Suppressor macrophage treated with lipopolysaccharide for 1 hour (primary cell): ENCODE data around the gene KDM8.

Experiments
- DNase-seq, 3 donors: peaks; one replicate each; pipeline ENCODE4 v3.0.0-alpha.2; 2020 to 2022

The KDM8 gene

GRCh38 chr16:27218756-27219155 lies 15.4 kb downstream of the KDM8 start:
- no peak for DNase-seq

GRCh38 chr16:27219161-27219560 lies 15.8 kb downstream of the KDM8 start:
- no peak for DNase-seq

DNA sequence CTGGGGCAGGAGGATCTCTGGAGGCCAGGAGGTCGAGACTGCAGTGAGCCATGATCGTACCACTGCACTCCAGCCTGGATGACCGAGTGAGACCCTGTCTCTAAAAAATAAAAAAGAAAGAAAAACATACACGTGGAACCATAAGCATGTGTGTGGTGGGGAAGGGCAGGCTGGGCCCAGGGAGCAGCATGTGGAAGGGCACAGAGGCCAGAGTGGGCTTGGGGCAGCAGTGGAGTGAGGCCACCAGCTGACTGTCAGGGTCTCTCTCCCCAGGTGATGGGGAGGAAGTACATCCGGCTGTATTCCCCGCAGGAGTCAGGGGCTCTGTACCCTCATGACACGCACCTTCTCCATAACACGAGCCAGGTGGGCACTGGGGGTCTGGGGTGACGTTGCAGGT lies 16.8 kb downstream of the KDM8 start:
- no peak for DNase-seq

DNA sequence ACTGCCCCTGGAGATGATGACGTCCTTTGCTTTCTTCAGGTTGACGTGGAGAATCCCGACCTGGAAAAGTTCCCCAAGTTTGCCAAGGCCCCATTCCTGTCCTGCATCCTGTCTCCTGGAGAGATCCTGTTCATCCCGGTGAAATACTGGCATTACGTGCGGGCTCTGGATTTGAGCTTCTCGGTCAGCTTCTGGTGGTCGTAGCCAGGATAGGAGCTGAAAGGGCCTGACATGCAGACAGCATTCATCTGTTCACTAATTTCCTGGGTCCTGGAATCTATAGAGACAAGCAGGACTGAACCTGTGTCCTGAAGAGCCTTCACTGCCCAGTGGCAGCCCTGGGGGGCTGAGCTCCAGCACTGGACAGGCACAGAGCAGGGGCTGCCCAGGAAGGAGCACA lies 17.2 kb downstream of the KDM8 start:
- DNase-seq, result no peak

GRCh38 chr16:27220991-27221390 lies 17.7 kb downstream of the KDM8 start:
- no peak for DNase-seq

- DNase-seq, result no peak
These were observed 18.4 kb downstream of the KDM8 start for GRCh38 chr16:27221576-27222248.

- DNase-seq, result no peak
These were observed 19.2 kb downstream of the KDM8 start for GRCh38 chr16:27222249-27223225.

GRCh38 chr16:27223226-27223610 lies 19.9 kb downstream of the KDM8 start:
- no peak for DNase-seq

GRCh38 chr16:27223701-27224100 lies 20.4 kb downstream of the KDM8 start:
- DNase-seq, result no peak

GRCh38 chr16:27224271-27224737 lies 21.0 kb downstream of the KDM8 start:
- no peak for DNase-seq

DNA sequence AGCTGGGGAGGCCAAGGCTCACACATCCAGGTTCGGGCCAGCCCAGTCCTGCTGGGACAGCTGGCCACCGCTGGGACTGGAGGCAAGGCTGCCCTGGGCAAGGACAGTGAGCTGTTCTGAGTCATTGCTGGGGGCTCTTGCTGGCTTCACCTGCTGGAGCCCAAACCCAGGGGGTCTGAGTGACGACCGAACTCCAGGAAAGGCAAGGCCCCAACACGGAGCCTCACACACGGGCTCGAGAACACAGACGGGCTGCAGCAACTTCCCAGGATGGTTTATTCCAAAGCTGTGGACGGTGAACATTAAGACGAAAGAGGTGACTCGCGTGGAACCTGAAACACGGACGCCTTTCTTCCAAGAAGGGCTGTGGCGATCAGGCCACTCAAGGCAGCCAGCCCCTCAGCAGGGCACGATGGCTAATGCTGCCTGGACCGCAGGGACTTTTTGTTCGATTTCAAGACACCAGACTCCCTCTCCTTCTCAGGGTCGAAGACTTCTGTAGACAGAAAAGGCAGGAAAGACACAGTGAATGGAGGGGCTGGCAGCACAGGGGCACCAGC lies 21.5 kb downstream of the KDM8 start:
- no peak for DNase-seq

- DNase-seq, result no peak
These were observed 22.4 kb downstream of the KDM8 start for GRCh38 chr16:27225536-27226360.

DNA sequence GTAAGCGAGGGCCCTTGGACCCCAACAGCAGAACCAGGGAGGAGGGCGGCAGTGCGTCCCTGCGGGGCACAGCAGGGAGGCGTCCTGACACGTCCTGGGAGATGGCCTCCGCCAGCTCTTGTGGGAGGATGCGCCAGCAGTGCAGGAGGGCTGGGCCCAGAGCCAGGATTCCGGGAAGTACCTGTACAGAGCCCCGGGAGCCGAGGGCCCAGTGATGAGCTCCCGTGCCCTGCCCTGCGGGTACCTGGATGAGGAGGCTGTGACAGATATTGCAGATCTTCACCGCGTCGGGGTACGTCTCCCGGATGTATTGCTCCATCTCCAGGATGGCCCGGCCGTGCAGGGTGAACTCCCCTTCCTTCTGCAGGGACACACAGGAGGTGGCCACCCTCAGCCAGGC lies 23.1 kb downstream of the KDM8 start:
- no peak for DNase-seq

DNA sequence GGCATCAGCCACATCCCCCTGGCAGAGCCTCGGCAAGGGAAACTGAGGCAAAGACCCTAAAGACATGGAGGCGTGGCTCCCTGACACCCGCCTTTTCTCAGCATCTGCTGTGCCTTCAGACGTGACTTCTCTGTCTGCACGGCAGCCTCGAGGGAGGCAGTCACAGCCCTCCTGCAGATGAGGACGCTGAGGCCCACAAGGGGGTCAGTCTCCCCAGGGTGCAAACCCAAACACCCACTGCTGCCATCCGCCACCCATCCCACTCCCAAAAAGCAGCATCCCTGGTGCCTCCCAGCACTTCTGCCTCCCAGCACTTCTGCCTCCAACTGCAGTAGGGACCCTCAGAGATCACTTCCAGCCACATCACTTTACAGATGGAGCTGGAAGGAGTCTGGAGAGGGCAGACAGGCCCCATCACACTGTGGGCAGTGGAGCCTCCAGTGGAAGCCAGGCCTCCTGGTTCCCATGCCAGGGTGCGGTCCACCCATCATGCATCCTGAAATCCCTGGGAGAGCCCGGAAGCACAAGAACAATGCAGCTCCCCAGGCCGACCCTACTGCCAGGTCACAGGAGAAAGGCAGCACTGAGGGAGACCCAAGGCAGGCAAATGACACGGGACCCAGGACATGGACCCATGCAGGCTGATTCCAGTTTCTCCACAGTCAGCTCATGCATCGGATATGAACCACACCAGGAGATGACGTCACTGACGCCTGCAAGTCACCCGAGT lies 23.8 kb downstream of the KDM8 start:
- DNase-seq, result no peak

DNA sequence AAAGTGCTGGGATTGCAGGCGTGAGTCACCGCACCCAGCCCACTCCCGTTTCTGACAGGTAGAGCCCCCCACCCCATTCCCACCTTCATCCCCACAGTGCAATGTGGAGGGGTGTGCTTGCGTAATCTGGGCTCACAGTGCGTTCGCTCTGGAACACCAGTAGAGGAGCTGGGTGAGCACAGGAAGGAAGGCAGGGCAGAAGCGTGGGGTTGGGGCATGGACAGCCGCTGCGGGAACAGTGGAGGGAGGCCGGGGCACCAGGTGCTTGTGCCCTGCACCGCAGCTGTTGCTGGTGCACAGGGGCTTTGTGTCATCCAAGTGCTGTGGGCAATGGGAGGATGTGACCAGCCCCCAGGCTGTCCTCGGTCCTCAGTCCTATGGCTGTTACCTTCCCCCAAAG lies 24.7 kb downstream of the KDM8 start:
- no peak for DNase-seq

DNA sequence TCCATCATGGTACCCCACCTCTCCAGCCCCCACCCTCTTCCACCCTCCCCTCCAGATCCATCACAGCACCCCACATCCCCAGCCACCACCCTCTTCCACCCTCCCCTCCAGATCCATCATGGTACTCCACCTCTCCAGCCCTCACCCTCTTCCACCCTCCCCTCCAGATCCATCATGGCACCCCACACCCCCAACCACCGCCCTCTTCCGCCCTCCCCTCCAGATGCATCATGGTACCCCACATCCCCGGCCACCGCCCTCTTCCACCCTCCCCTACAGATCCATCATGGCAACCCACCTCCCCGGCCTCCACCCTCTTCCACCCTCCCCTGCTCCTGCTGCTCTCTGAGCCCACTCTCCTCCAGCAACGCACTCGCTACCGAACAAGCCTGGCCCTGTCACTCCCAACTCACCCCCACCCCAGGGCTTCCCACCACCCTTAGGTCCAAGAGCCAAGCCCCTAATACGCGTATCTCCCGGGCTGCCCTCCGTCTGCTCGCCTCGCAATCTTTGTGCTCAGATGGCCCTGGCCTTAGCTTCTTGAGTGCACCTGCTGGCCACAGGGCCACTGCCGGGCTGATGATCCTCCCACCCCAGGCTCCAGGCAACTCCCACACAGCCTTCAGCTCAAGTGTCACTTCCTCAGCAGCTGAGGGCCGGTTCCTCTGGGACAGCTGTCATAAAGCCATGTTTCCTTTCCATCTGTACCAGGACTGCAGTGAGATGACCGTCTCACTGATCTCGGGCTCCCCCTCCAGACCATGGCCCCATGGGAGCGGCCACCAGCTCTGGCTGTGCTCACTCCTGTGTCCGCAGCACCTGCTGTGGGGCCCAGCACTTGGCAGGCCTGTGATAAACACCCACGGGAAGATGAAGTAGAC lies 25.5 kb downstream of the KDM8 start:
- peak; percentile 73 to 81 (median 74) for DNase-seq

GRCh38 chr16:27229891-27230470 lies 26.7 kb downstream of the KDM8 start:
- DNase-seq, result no peak

DNA sequence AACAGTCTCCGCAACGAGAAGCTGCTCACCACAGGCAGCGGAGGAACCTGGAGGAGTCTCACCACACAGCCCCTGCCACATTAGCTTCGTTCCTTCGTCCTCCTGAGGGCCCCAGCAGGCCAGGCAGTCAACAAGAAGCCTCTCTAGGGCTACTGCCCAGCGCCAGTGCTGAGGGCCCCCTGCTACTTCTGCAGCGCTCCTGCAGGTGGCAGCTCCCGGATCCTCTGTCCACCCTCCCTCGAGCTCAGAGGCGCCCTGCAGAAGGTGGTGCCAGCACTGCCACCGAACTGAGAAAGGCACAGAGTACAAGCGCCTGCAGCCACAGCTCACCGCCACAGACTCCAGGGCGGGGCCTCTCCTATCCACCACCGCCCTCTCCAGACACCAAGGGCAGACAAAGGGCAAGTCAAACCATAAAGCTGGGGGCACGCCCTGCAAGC lies 27.3 kb downstream of the KDM8 start:
- no peak for DNase-seq

- DNase-seq, result no peak
These were observed 28.4 kb downstream of the KDM8 start for GRCh38 chr16:27231692-27232060.

DNA sequence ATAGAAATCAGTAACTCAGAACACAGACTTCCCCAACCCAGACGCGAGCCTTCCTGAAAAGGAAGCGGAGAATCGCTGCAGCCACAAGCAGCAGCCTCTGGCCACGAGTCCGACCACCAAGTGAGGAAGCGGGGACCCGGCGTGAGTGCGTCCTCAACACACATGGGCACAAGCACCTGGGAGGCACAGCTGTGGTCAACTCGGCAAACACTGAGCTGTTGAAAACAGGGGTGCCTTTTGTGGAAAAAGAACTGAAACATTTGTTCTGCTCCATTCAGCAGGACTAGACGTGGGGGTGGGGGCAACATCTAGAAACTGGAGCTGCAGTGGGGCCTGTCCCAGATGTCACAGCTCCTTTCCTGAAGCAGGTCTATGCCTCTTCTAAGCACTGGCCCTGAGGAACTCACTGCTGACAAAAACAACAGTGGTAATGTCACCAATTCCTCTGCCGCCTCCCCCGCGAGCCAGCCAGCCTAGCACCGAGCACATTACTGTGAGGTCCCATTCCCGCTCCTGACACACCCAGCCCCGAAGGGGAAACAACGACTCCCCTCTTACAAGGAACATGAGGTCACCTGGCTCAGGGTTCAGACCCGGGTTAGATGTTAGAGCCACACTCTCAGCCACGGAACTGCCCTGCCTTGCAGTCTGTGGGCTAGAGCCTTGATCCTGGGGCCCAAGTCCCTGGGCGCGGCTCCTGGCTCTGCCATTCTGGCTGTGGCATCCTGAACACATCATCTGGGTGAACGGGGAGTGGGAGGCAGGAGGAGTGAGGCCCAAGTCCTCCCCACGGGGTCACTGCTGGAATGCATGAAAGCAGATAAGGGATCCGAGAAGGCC lies 29.0 kb downstream of the KDM8 start:
- peak in 1 of 3 donors; percentile 35 for DNase-seq
